HepG2 (cell line): ENCODE measurements around the gene CHL1. TPM values are rescaled to one million over a fixed set of nuclear protein-coding genes. Genes with fewer than 3 reads are reported as not detected.

Source experiments
- ATM ChIP-seq: fragments of 450-650 bp; IDR thresholded peaks from 2 replicates; pipeline ENCODE4 v1.7.1; 2017; ENCODE audit warnings: mild to moderate bottlenecking, borderline replicate concordance
- HNRNPL ChIP-seq: fragments of 200-400 bp; formaldehyde crosslinking; IDR thresholded peaks from 2 replicates; pipeline ENCODE4 v1.6.1; 2017; ENCODE audit warnings: mild to moderate bottlenecking, low read depth, low read length
- NONO ChIP-seq, 2 experiments: fragments of 450-650 bp in 1 of 2; sonication (generic) in 1 of 2; formaldehyde crosslinking in 1 of 2; IDR thresholded peaks in 1 of 2; conservative IDR thresholded peaks in 1 of 2; 2 replicates each; pipeline versions ENCODE4 v1.6.1 to v1.8.0; 2017 to 2022; ENCODE audit warnings: mild to moderate bottlenecking in 1 of 2, missing genetic modification reagents in 1 of 2, moderate library complexity in 1 of 2
- RCOR2 ChIP-seq: IDR thresholded peaks from 2 replicates; pipeline ENCODE4 v1.6.1; 2016; ENCODE audit warnings: missing biosample characterization, missing genetic modification reagents
- ZHX2 ChIP-seq, 2 experiments: sonication (generic) in 1 of 2; formaldehyde crosslinking in 1 of 2; IDR thresholded peaks; 2 replicates each; pipeline versions ENCODE4 v1.6.1 to v1.9.0; 2014 to 2022; ENCODE audit warnings: antibody characterized with exemption in 1 of 2, borderline replicate concordance in 1 of 2, inconsistent platforms in 1 of 2, low read depth in 1 of 2, missing genetic modification reagents in 1 of 2
- ZNF414 ChIP-seq: sonication (generic); formaldehyde crosslinking; IDR thresholded peaks from 2 replicates; pipeline ENCODE4 v1.5.0; 2020; ENCODE audit warnings: missing genetic modification reagents
- ZNF496 ChIP-seq: sonication (generic); formaldehyde crosslinking; IDR thresholded peaks from 2 replicates; pipeline ENCODE4 v1.8.1; 2023; ENCODE audit warnings: mild to moderate bottlenecking, moderate library complexity, missing genetic modification reagents; ENCODE audit not compliant: insufficient replicate concordance
- polyA plus RNA-seq, 8 experiments: library from polyadenylated mRNA; depleted of rRNA in 3 of 8; stranded (reverse) in 7 of 8; unstranded in 1 of 8; fragments of >200 nt; fragmentation: Illumina TruSeq in 4 of 8; extraction: Trizol in 4 of 8; gene quantifications; 2 replicates each; pipeline versions ENCODE4 v1.2.1 to v1.2.3, GENCODE V29; 2011 to 2016; ENCODE audit warnings: low read depth in 4 of 8, missing spikeins in 1 of 8, mixed read lengths in 1 of 8; ENCODE audit not compliant: insufficient read depth in 1 of 8
- total RNA-seq, 5 experiments: library from RNA; depleted of rRNA; stranded (reverse); fragments of >200 nt; fragmentation: Illumina TruSeq; extraction: Trizol; gene quantifications; 2 replicates each; pipeline ENCODE4 v1.2.3, GENCODE V29; 2016; ENCODE audit warnings: low read depth in 1 of 5

The CHL1 gene
- total and polyA plus RNA-seq, 2 of the 13 experiments (the other 11 are each of a cell fraction or from before 2014, with no cell fraction given): not detected

GRCh38 chr3:197149-197827 lies 725 bp downstream of the CHL1 start (continued):
- no peak for TF ChIP-seq ZHX2 (IDR thresholded peaks at IDR 0.05; ENCODE audit: low read depth)
- TF ChIP-seq ZHX2 (CRISPR knock-in tag; IDR thresholded peaks at IDR 0.05; ENCODE audit: borderline replicate concordance): no peak
- no peak for TF ChIP-seq RCOR2
- no peak for TF ChIP-seq NONO (IDR thresholded peaks at IDR 0.05)
- no peak for TF ChIP-seq NONO (CRISPR knock-in tag; conservative IDR thresholded peaks at IDR 0.05)
- TF ChIP-seq HNRNPL: no peak
- no peak for TF ChIP-seq ZNF414 (CRISPR knock-in tag)
- TF ChIP-seq ZNF496 (CRISPR knock-in tag): no peak
- no peak for TF ChIP-seq ATM
